HG03571 (cell line): ENCODE measurements around the gene ODAD4.
A peak's percentile ranks its signal among the peaks of the same experiment; 100 is the strongest.

ENCODE experiments used
- ATAC-seq: cut with Tn5 transposase; IDR thresholded peaks from one replicate; pipeline ENCODE4 v1.9.1; 2021; ENCODE audit not compliant: unreplicated experiment

Gene ODAD4

DNA sequence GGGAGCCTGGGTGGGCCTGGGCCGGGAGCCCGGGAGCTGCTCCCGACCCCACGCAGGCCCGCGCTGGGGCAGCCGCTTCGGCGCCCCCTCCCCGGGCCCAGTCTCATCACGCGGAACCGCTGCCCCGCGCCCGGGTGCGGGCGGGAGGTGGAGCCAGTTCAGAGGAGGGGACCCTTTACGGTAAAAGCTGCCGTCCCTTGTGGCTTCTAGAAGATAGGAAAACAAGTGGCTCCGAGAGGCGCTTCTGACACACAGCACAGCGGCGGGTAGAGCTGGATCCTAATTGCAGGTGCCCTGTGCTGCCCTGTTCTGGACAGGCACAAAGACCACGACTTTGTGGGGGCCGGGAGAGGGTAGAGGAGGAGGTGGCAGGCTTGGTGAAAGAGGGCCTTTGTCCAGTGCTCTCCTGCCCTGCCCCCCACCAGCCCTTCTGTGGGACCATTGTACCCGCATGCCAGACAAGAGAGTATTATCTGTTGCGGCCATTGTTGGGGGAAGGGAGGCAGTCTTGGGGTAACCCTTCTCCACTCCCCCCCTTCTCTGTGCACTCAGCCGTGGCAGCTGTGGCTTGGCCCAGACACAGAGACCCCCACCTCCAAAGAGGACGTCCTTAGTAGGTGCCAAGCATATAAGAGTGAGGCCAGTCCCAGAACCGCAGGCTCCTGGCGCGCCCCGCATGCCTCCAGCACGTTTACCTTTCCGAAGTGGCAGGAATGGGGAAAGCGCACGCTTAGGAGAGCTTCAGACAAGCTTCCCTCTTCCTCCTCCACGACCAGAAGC is 36.9 kb downstream of the ODAD4 start:
- peak; percentile 10 for ATAC-seq

GRCh38 chr17:41967921-41968578 is 37.6 kb downstream of the ODAD4 start:
- no peak for ATAC-seq

DNA sequence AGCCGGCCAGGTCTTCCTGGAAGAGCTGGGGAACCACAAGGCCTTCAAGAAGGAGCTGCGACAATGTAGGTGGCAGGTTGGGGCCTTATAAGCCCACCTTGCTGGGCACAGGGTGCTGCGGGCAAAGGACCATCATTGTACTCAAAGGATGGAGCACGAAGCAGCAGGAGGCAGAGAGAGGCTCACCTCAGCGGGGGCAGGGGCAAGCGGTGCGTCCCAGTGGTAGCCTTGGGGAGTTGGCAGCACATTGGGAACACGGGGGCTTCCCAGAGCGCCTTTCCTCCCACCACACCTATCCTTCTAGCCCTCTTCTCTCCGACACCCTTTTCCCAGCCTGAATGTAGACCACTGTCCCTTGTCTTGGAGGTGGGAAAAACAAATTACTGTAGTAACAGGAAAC is 38.3 kb downstream of the ODAD4 start:
- ATAC-seq, result no peak

DNA sequence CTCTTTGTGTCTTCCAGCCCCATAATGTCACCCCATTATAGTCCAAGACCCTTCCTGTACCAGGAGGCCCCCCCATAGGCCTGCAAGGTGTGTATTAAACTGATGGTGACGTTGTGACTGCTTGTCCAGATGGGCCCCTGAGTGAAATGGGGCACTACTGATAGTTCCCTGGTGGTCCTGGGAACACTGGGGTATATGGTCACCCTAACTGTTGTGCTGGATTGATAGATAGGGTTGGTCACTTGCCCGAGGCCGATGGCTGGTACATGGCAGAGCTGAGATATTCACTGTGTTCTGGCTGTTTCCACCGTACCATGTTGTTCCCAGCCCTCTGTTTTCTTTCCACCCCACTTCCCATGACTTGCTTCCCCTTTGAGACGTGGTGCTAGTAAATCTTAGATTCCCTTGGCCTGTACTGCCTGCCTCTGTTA is 40.5 kb downstream of the ODAD4 start:
- ATAC-seq, result no peak

GRCh38 chr17:41971721-41972523 is 41.5 kb downstream of the ODAD4 start:
- no peak for ATAC-seq

- ATAC-seq, result no peak
Measured at GRCh38 chr17:41972571-41973407, 42.4 kb downstream of the ODAD4 start.

GRCh38 chr17:41973408-41973811 is 43.0 kb downstream of the ODAD4 start:
- ATAC-seq, result no peak

- ATAC-seq, result no peak
Measured at GRCh38 chr17:41974031-41974430, 43.6 kb downstream of the ODAD4 start.

DNA sequence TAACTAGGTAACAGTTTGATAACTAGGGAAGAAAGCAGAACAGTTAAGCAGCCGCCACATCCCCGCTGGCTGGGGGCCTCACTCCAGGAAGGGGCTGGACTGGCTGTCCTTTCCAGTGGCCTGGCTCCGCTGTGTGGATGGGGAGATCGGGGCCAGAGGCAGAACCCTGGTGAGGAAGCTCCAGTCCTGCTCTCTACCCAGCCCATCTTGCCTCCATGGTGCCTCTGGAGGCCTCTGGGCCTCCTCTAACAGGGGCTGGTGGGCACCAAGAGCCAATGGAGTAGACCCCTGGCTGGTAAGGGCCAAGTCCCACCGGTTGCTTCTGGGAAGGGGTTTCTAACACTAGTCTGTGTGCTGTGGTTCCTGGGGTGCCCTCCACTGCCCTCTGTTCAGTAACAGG is 44.2 kb downstream of the ODAD4 start:
- ATAC-seq, result no peak

DNA sequence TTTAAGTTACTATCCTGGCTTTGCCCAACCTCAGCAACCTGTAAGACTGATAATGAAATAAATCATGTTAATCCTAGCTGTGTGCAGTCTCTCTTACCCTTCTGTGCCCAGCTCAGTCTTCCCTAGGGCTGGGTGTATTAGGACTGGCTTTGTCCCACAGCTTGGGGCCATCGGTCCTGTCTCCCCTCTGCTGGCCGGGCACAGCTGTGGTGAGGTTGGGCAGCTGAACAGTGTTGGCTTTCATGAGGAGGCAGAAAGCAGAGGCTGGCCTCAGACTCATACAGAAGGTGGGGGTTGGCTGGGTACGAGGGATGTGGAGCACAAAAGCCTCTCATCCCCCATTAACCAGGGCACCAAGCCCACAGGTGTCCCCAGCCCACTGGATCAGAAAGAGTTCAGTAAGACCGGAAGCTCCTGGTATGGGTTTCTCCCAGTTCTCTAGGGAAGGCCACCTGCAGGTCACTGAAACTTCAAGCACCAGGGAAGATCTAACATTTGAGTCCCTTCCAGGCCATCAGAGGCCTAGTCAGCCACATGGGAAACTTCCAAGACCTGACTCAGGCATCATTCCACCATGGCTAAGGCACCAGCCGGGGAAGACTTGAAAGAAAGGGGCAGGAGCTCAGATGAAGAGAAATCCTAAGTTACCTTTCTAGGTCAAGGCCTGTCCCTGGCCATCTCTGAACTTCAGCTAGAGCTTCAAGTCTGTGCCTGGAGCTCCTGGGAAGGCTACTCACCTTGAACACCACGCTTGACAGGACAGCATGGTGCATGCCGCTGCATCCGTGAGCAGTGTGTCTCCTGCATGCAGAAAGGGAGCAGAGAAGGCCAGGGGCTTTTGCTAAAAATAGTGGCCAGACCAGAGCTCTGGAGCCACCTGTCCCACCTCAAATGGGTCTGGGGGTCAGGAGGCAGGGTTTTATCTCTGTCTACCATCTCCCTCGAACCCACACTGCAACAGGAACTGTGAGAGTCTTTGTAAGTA is 45.0 kb downstream of the ODAD4 start:
- no peak for ATAC-seq

DNA sequence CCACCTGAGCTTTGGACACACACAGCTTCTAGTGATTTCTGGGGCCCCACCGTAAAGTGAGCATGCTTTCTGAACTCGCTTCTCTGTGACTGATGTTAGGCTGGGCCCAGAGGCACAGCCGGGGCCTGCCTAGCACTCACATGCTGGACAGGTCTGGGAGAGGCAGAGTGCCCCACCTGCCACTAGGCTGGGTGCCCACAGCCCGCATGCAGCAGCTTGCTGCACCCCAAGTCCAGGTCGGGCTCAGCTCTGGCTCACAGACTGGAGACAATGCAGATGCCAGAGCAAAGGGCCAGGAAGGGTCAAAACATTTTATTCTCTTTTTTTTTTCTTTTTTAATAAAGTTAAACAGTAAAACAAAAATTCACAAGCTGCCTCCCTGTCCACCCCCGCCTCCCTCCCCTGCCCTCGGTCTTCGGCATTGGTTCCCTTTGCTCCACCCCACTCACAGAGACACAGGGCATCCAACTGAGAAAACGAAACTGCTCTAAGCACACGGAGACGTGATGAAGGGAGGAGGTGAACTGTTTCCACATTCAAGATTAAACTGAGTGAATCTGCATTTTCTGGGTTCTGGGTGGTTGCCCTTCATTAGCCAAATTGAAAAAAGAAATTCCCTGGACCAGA is 45.8 kb downstream of the ODAD4 start:
- ATAC-seq, result no peak

DNA sequence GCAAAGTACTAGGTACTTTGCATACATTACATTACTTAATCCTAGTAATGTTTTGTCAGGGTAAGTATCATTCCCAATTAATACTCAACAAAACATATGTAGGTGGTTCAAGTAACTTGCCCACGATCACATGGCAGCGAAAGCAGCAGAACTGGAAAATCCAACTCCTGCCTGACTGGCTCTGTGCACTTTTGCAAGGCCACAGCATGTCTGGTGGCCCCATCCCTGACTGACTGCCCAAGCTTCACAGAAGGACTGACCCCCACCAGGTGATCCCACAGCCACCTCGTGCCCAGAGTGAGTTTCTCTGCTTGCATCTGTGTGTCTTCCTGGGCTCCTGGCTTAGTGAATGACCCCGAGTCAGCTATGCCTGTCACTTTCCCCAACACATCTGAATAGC is 47.6 kb downstream of the ODAD4 start:
- ATAC-seq, result no peak

GRCh38 chr17:41982026-41982760 is 51.8 kb downstream of the ODAD4 start:
- ATAC-seq, result no peak

GRCh38 chr17:41984454-41984853 is 54.0 kb downstream of the ODAD4 start:
- ATAC-seq, result no peak

- ATAC-seq, result no peak
Measured at GRCh38 chr17:41985919-41986318, 55.5 kb downstream of the ODAD4 start.

GRCh38 chr17:41986634-41987033 is 56.2 kb downstream of the ODAD4 start:
- ATAC-seq, result no peak

GRCh38 chr17:41987642-41988041 is 57.2 kb downstream of the ODAD4 start:
- no peak for ATAC-seq

DNA sequence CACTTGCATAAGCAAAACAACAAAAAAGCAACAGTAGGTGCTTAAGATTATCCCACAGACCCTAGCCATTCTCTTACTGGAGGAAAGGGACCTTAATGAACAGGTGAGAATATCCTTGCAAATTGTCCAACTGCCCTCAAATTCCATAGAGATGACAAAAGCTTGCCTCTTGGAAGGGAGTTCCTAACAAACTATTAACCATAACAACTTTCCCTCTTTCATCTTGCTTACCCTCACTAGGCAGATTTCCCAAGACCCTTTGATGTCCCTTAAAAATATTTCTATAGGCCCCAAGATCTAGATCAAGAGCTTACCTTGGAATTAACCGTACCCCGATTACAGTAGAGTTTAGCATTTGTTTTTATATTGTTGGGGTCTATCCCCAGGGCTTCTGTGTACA is 58.0 kb downstream of the ODAD4 start:
- no peak for ATAC-seq
